ENCODE data around the gene RCOR1. TPM values are rescaled to one million over a fixed set of nuclear protein-coding genes. Genes with fewer than 3 reads are reported as not detected.

RCOR1 gene
- total RNA-seq, 1 experiment from 2014 or later, result 33.6 TPM

DNA sequence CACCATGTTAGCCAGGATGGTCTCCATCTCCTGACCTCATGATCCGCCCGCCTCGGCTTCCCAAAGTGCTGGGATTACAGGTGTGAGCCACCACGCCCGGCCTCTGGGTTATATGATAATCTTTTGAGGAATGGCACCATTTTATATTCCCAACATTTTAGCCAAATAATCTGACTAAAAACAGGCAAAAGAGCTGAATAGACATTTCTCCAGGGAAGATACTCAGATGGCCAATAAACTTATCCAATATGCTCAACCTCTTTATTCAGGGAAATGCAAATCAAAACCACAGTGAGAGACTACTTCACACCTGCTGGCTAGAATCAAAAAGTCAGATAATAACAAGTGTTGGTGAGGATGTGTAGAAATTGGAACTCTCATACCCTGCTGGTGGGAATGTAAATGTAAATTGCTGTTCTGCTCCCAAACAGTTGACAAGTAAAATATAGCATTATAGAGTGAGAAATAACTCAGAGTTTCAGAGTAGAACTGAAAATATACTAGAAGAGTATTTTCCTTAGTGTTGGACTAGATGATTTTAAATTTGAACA is 80.0 kb downstream of the RCOR1 start:
- Mint-ChIP-seq H3K27me3 (ENCODE audit: insufficient read depth, unreplicated experiment) (no peaks in the 10 kb centered on the region), H3K27ac (ENCODE audit: unreplicated experiment) (no peak overlapping the region), H3K4me1 (ENCODE audit: low read depth, unreplicated experiment) (no peaks in the 10 kb centered on the region), H3K4me3 (ENCODE audit: unreplicated experiment) (no peak overlapping the region), H3K36me3 (ENCODE audit: insufficient read depth, unreplicated experiment) (peaks cover 7% of the 10 kb centered on the region), H3K9me3 (ENCODE audit: unreplicated experiment) (no peaks in the 10 kb centered on the region)
- Histone ChIP-seq H3K4me1 (no peaks in the 10 kb centered on the region), H3K4me3 (ENCODE audit: low read depth, low read length) (no peak overlapping the region), H3K36me3 (ENCODE audit: control insufficient read depth, insufficient read depth, low read length) (no peaks in the 10 kb centered on the region), H3K9me3 (no peaks in the 10 kb centered on the region), H3K27me3 (replicated peaks; ENCODE audit: control insufficient read depth, insufficient read depth, low read length) (no peaks in the 10 kb centered on the region)
- TF ChIP-seq, protein P1, sequence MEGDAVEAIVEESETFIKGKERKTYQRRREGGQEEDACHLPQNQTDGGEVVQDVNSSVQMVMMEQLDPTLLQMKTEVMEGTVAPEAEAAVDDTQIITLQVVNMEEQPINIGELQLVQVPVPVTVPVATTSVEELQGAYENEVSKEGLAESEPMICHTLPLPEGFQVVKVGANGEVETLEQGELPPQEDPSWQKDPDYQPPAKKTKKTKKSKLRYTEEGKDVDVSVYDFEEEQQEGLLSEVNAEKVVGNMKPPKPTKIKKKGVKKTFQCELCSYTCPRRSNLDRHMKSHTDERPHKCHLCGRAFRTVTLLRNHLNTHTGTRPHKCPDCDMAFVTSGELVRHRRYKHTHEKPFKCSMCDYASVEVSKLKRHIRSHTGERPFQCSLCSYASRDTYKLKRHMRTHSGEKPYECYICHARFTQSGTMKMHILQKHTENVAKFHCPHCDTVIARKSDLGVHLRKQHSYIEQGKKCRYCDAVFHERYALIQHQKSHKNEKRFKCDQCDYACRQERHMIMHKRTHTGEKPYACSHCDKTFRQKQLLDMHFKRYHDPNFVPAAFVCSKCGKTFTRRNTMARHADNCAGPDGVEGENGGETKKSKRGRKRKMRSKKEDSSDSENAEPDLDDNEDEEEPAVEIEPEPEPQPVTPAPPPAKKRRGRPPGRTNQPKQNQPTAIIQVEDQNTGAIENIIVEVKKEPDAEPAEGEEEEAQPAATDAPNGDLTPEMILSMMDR (IDR thresholded peaks at IDR 0.05; ENCODE audit: insufficient read depth in 1 of 2, low read depth in 1 of 2, low read length in 1 of 2, severe bottlenecking in 1 of 2, unreplicated experiment in 1 of 2), result no peak
- ChIA-PET POLR2A (no interaction called here), CTCF (no interaction called here)
- no peak for DNase-seq
- intact Hi-C loops (cut with micrococcal nuclease; ENCODE audit: unreplicated experiment), result no loop called here
- no TSS peak for BruUV-seq (replicated peaks)

DNA sequence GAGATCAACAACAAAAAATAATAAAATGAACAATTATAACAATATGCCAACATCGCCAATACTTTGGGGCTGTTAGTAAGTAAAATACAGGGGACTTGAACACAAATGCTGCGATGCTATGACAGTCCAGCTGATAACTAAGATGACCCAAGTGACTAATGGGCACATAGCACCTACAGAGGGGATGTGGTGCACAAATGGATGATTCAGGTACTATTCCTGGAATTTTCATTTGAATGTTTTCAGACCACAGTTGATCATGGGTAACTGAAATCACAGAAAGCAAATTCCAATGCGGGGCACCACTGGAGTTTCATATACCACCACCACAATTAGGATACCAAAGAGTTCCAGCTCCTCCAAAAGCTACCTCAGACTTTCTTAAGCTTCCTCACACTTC is 82.9 kb downstream of the RCOR1 start:
- BruUV-seq (replicated peaks), result no TSS peak
- Mint-ChIP-seq H3K27me3 (ENCODE audit: insufficient read depth, unreplicated experiment) (no peaks in the 10 kb centered on the region), H3K27ac (ENCODE audit: unreplicated experiment) (no peak overlapping the region), H3K36me3 (ENCODE audit: insufficient read depth, unreplicated experiment) (peaks cover 13% of the 10 kb centered on the region), H3K9me3 (ENCODE audit: unreplicated experiment) (no peaks in the 10 kb centered on the region), H3K4me1 (ENCODE audit: low read depth, unreplicated experiment) (no peaks in the 10 kb centered on the region), H3K4me3 (ENCODE audit: unreplicated experiment) (no peak overlapping the region)
- Histone ChIP-seq H3K4me1 (no peaks in the 10 kb centered on the region), H3K36me3 (ENCODE audit: control insufficient read depth, insufficient read depth, low read length) (no peaks in the 10 kb centered on the region), H3K9me3 (no peaks in the 10 kb centered on the region), H3K4me3 (ENCODE audit: low read depth, low read length) (no peak overlapping the region), H3K27me3 (replicated peaks; ENCODE audit: control insufficient read depth, insufficient read depth, low read length) (no peaks in the 10 kb centered on the region)
- POLR2A ChIA-PET, result no interaction called here
- CTCF ChIA-PET, result no interaction called here
- no peak for DNase-seq
- TF ChIP-seq, protein P1 (IDR thresholded peaks at IDR 0.05; ENCODE audit: insufficient read depth in 1 of 2, low read depth in 1 of 2, low read length in 1 of 2, severe bottlenecking in 1 of 2, unreplicated experiment in 1 of 2), result no peak
- intact Hi-C loops (cut with micrococcal nuclease; ENCODE audit: unreplicated experiment), result no loop called here

DNA sequence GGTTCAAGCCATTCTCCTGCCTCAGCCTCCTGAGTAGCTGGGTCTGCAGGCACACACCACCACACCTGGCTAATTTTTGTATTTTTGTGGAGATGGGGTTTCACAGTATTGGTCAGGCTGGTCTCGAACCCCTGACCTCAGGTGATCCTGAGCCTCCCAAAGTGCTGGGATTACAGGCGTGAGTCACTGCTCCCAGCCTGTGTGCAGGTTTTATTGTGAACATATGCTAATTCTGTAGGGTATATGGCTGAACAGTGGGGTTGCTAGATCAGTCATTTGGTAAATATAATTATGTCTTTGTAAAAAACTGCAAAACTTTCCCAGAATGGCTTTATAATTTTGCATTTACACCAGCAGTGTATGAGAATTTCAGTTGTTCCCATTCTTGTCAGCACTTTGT is 85.9 kb downstream of the RCOR1 start:
- peaks cover 6% of the 10 kb centered on the region for H3K4me1 Mint-ChIP-seq (ENCODE audit: low read depth, unreplicated experiment)
- intact Hi-C loops (cut with micrococcal nuclease; ENCODE audit: unreplicated experiment), result no loop called here
- CTCF ChIA-PET, result no interaction called here

More for the DNA sequence above, 85.9 kb downstream of the RCOR1 start:
- TF ChIP-seq, protein P1 (IDR thresholded peaks at IDR 0.05; ENCODE audit: insufficient read depth in 1 of 2, low read depth in 1 of 2, low read length in 1 of 2, severe bottlenecking in 1 of 2, unreplicated experiment in 1 of 2), result no peak
- DNase-seq, result no peak
- peaks cover 3% of the 10 kb centered on the region; the same call in 1 of the 2 replicates for H3K4me1 ChIP-seq
- H3K27ac Mint-ChIP-seq (ENCODE audit: unreplicated experiment), result no peak overlapping the region
- no peaks in the 10 kb centered on the region for H3K27me3 Mint-ChIP-seq (ENCODE audit: insufficient read depth, unreplicated experiment)
- H3K9me3 Mint-ChIP-seq (ENCODE audit: unreplicated experiment), result no peaks in the 10 kb centered on the region
- no peaks in the 10 kb centered on the region for H3K27me3 ChIP-seq (replicated peaks; ENCODE audit: control insufficient read depth, insufficient read depth, low read length)
- no TSS peak for BruUV-seq (replicated peaks)
- no peak overlapping the region for H3K4me3 Mint-ChIP-seq (ENCODE audit: unreplicated experiment)
- H3K4me3 ChIP-seq (ENCODE audit: low read depth, low read length), result no peak overlapping the region
- peaks cover 13% of the 10 kb centered on the region for H3K36me3 Mint-ChIP-seq (ENCODE audit: insufficient read depth, unreplicated experiment)
- H3K9me3 ChIP-seq, result no peaks in the 10 kb centered on the region
- POLR2A ChIA-PET, result no interaction called here
- no peaks in the 10 kb centered on the region for H3K36me3 ChIP-seq (ENCODE audit: control insufficient read depth, insufficient read depth, low read length)
